ENCODE results near the gene CSTB.

CSTB gene

DNA sequence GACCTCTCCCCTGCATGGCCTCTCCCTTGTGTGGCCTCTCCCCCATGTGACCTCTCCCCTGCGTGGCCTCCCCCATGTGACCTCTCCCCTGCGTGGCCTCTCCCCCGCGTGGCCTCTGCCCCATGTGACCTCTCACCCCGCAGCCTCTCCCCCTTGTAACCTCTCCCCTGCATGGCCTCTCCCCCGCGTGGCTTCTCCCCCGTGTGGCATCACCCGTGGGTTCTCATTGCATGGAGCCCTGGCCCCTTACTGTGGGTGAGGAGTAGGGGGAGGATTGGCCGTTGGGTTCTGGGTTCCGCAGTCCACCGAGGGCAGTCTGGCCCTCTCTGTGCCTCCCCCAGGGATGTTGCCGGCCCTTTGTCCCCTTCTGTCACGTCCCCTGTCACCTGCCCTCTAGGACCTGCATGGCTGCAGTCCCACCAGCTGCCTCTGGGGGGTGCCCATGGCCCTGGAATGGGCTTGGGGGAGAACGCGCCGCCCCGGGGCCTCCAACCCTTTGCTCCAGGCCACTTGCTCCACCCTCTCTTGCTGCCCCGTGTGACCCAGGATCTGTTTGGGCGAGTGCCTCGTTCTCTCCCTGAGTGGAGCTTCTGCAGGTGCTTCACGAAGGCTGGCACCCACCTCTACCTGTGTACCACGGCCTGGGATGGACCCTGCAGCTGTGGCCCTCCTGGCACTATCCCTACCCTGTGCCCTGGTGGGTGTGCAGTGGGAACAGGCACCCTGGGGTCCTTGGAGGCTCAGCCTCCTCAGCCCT lies 34.6 kb upstream of the CSTB start:
- DNase-seq (ENCODE audit: low read depth): peak; percentile 77

DNA sequence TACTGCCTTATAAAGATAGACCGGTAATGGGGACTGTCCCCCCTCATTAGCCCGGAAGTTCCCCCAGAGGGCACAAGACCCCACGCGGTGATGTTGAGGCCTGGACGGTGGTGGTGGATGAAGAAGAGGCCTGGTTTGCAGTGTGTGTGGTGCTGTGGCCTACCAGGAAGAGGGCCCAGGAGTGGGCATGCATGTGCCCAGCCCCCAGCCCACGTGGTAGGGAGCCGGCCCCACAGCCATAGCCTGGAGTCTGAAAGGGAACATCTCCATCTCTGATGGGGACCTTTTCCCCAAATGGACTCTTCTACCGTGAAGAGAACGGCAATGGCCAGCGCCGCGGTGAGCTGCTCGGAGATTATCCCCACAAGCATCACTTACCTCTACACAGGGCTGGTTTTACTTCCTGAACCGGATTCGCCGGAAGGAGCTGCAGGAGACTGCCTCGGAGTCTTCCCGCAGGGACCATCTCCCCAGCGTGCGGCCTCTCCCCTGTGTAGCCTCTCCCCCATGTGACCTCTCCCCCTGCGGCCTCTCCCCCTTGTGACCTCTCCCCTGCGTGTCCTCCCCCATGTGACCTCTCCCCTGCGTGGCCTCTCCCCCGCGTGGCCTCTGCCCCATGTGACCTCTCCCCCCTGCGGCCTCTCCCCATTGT lies 33.9 kb upstream of the CSTB start:
- DNase-seq (ENCODE audit: low read depth): no peak

DNA sequence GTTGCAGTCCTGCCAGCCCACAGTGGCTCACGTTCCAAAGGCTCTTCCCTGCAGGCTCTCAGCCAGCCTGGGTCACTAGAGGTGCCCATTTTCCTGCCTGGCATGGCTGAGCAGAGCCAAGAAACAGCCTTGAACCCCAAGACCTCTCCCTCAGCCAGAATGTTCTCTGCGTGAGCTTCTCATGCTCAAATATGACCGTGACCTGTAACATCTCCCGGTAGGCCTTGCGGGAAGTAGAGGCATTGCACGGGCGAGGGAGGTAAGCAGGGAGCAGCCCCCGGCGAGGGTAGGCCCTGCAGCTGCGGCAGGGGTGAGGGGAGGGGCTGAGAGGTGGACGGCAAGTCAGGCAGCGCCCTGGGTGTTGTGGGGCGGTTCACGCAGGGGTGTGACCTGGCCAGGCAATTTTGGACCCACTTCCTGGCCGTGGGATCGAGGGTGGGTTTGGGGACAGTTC lies 33.3 kb upstream of the CSTB start:
- DNase-seq (ENCODE audit: low read depth): no peak

GRCh38 chr21:43808832-43809251 lies 32.7 kb upstream of the CSTB start:
- no peak for DNase-seq (ENCODE audit: low read depth)

DNA sequence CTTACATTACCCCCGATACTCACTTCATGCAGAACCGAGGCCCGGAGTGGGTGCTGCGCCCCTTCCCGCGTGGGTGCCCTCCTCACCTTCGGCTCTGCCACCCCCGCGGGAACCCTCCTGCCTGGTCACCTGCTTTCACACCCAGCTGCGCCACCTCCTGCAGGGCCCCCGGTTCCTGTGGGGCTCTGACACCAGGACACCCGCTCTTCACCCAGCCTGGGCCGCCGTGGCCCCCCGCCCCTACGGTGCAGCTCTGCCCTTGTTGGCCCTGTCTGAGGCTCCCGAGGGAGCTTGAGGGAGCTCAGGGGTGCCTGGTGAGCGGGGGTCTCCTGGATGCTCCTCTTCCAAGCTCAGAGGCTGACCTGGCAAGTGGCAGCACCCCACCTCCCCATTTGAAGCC lies 32.3 kb upstream of the CSTB start:
- DNase-seq (ENCODE audit: low read depth): no peak

- DNase-seq (ENCODE audit: low read depth): no peak
Measured at GRCh38 chr21:43806017-43806710, 30.1 kb upstream of the CSTB start.

- no peak for DNase-seq (ENCODE audit: low read depth)
Measured at GRCh38 chr21:43805275-43805800, 29.2 kb upstream of the CSTB start.

- no peak for DNase-seq (ENCODE audit: low read depth)
Measured at GRCh38 chr21:43803558-43804300, 27.6 kb upstream of the CSTB start.

- no peak for DNase-seq (ENCODE audit: low read depth)
Measured at GRCh38 chr21:43802713-43803313, 26.7 kb upstream of the CSTB start.

GRCh38 chr21:43801006-43801783 lies 25.1 kb upstream of the CSTB start:
- DNase-seq (ENCODE audit: low read depth): no peak

GRCh38 chr21:43800566-43800965 lies 24.5 kb upstream of the CSTB start:
- DNase-seq (ENCODE audit: low read depth): no peak

GRCh38 chr21:43800124-43800523 lies 24.0 kb upstream of the CSTB start:
- no peak for DNase-seq (ENCODE audit: low read depth)

DNA sequence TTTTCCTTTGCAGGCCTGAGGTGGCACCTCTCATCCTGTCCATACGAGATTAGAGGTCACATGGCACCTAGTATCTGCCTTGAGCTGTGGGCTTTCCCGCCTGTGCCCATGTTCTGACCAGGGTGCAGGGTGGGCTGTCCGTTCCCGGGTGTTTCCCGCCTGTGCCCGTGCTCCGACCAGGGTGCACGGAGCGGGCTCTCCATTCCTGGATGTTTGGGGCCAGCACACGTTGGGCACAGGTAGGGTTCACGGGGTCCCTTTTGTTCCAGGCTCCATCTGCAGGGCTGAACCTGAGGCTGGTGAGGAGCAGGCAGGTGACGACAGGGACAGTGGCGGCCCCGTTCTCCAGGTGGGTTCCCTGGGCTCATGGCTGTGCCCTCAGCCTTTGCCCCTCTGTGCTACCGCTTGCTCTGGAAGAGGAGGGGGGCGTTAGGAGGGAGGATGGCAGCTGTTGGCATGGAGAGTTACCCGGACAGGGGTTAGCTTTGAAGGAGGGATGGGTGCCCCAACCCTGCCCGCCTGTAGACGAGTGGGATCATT lies 23.3 kb upstream of the CSTB start:
- DNase-seq (ENCODE audit: low read depth): no peak

DNA sequence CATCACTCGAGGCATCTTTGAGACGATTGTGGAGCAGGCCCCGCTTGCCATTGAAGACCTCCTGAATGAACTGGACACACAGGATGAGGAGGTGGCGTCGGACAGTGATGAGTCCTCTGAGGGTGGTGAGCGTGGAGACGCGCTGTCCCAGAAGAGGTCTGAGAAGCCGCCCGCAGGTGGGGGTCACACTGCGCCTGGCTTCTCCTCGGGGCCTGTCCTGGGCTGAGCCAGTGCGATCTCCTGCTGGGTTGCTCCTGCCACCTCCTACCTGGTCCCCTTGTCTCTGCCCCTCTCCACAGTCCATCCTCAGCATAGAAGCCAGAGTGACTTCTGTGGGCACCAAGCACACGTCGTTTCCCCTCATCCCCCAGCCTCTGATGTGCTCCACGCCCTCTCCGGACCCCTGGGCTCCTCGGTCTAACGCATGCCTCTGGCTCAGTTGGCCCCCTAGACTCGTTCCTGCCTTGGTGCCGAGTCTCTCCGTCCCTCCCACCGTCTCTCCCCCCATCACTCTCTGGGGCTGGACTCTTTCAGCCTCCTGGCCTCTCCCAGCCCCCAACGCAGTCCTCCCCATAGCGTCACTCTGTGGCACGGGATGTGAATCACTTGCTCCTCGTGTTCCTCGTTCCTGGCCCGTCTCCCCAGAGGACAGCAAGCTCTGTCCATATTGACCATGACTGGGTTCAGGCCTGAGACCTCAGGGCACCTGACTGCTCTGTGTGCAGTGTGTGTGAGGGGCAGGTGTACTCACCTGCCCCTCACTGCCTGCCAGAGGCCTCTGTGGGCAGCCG lies 22.0 kb upstream of the CSTB start:
- no peak for DNase-seq (ENCODE audit: low read depth)

- no peak for DNase-seq (ENCODE audit: low read depth)
Measured at GRCh38 chr21:43797415-43797814, 21.3 kb upstream of the CSTB start.

- DNase-seq (ENCODE audit: low read depth): no peak
Measured at GRCh38 chr21:43794857-43795256, 18.7 kb upstream of the CSTB start.

DNA sequence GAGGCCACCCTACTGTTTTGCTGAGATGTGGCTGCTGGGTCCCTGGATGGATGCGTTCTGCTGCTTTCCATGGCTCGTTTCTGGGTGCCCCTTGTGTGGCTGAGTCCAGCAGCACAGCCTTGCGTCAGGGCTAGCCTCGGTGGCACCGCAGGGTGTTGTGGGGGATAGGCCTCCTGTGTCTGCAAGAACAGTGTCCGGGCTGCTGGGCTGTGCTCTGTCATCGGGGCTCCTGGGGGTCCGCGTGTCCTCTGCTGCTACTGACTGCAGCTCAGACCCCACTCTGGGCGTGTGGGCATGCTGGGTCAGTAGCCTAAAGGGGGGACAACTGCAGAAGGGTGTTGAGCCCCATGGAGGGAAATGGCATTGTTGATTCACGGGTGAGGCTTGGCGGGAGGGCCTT lies 18.2 kb upstream of the CSTB start:
- DNase-seq (ENCODE audit: low read depth): no peak

DNA sequence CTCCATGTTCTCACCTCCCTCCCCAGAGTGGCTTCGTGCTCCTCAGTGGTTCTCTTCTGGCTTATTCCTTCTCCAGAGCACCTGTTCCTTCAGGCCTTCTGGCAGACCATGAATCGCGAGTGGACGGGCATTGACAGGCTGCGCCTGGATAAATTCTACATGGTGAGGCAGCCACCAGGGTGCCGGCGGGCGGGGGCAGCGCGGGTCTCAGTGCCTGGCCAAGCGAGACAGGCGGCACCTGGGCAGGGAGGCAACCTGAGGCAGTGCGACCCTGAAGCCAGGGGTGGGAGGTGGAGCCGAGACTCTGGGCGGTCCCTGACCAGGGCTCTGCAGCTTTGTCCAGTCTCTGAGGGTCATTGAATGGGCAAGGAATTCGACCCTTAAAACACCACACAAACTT lies 17.1 kb upstream of the CSTB start:
- no peak for DNase-seq (ENCODE audit: low read depth)

GRCh38 chr21:43792406-43792805 lies 16.3 kb upstream of the CSTB start:
- no peak for DNase-seq (ENCODE audit: low read depth)

All from T follicular helper cell (primary cell).